ENCODE results near the gene BAG5.

The BAG5 gene

DNA sequence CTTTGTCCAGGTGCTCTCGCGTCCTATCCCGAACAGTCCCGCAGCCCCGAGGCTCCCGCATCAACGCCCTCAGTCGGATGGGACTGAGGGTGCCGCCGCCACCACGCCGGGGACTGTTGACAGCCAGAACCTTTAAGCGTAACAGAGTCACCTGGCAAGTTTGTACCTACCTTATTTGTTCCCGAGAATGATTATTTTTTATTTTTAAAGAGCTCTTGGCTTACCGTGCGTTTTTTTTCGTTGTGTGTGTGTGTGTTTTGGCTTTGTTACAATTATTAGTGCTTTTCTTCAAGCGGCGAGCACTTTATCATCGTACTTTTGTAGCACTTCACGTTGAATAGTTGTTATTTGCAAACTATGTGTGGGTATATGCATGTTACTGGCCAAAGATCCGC lies 766 bp upstream of the BAG5 start:
- DNase-seq: no peak

DNA sequence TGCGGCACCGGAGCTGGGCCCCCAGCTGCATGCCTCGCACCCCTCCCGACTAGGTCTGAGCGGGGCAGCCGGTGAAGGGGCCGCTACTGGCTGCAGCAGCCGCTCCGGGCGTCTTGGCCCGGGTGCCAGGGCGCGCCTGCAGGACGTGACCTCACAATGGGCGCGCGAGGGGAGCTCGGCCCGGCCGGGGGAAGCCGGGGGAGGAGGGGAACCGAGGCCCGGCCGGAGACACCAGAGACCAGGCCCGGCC lies 353 bp downstream of the BAG5 start:
- DNase-seq: no peak

DNA sequence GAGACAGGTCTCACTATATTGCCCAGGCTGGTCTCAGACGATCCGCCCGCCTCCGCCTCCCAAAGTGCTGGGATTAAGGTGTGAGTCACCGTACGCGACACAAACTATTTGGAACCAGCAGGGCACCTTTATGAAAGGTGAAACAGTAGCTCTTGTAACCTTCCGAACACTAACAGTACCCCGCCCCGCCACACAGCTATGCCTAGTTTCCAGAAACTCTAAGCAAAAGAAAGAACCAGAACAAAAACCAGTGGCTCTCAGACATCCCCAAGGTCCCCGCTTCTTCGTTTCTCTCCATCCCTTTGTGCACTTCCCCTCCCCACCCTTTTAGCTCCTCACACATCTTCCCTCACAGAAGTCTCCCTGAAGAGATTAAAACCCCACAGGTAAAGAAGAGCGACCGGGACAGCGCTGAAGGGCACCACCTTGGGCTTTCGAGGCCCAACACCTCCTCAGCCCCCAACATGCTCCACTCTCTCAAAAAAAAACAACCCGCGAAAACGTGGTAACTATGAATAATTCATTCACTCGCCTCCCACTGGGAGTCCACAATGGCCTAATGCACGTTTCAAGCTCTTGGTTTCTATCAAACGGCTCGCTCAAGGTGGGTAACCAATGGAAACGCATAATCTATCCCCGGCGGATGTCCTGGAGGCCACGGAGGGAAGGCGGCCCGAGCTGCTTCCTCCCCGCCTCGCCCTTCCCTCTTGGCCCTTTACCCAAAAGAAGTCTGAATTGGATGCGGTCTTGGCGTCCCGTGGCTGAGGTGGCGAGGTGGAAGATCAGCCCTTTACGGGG lies 877 bp downstream of the BAG5 start:
- DNase-seq: peak; percentile 32

DNA sequence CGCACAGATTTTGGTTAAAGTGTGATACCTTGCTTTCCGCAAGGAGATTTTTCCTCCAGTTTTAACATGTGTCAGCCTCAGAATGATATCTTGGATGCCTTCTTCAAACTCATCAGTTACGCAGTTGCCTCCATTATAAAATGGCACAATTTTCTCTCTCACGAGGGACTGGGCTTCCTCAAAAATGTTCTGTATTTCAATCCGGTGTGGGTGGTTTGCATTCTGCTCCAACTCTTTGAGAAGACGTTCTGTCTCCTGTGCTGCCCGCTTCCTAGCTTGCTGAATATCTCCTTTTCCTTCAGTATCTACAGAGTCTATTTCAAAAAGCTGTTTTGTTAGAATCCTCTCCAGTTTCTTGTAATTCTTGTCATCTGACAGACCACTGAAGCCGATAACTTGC lies 1.8 kb downstream of the BAG5 start:
- DNase-seq: no peak

DNA sequence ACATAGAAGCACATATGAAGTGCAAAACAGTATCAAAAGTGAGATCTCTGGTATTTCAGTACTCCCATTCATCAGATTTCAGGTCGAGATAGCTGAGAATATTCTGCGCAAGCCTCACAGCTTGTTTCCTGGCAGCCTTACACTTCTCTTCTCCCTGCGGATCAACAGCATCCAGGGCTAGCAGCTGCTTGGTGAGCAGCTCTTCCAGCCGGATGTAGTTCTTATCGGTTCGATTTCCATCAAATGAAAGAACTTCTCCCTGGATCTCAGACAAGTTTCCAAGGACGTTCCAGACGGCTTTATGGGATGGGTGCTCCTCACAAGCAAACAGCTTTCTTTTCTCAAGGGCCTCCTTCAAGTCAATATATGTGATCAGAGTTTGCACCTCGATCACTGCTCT lies 2.7 kb downstream of the BAG5 start:
- no peak for DNase-seq

DNA sequence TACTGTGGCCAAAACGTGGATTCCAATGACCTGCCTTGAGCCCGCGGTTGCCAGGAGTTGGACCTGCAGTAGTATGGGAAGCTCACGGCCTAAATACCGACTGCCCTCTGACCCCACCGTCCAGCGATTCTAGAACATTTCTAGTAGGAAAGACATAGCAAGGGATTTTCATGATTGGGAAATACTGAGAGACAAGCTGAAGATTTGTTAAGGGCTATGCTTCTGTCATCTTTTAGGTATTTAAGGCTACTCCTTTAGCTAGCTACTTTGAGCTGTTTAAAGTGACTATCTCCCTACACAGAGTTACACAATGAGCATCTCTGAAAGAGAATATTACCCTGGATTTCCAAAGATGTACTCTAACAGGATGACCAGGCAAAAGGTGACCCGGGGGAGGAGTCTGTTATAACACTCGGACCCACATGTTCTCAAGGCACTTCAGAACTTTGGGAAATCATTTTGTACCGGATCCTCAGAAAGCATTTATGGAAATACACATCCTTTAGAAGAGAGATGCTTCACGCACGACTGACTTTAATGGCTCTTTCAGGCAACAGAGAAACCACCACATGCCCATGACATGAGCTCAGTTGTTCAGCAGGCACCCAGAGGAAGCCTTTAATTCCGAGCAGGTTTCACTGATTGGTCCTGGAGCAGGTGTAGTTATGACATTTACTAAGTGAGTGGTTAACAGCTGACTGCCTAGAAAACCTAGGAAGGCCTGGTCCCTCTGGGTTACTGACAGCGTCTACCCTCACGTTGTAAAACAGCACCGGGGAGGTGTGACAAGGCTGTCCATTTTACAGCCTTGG lies 4.2 kb downstream of the BAG5 start:
- no peak for DNase-seq

DNA sequence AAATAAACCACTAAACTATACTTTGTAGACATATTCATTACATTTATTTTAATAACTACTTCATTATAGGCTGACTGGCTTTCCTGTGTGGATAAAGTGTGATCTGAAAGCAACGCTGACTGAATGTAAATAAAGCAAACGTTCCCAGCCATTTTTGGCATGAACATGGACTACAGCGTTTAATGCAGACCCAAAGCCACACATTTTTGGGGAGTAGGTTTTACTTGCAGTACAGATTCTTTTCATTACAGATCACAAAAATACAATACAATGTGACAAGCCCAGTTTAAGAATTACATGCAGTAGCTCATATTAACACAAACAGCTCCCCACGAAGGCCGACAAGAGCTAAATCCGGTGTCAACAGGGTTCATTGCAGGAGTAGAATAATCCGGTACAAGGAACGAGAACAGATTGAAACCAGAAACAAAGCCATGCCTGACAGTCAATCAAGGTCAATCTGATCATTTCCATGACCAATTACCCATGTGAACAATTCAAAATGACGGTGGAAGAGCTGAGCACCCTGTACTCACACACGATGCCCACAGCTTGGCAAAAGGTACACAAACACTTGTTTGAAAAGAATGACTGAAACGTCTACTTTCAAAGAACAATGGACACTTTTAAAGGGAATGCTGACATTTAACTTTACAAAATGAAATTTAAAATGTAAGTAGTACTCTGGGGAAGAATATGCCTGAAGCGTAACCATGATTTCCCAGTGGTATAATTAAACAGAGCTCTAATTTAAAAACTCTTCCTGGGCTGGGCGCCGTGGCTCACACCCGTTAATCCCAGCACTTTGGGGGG lies 5.3 kb downstream of the BAG5 start:
- DNase-seq: no peak

DNA sequence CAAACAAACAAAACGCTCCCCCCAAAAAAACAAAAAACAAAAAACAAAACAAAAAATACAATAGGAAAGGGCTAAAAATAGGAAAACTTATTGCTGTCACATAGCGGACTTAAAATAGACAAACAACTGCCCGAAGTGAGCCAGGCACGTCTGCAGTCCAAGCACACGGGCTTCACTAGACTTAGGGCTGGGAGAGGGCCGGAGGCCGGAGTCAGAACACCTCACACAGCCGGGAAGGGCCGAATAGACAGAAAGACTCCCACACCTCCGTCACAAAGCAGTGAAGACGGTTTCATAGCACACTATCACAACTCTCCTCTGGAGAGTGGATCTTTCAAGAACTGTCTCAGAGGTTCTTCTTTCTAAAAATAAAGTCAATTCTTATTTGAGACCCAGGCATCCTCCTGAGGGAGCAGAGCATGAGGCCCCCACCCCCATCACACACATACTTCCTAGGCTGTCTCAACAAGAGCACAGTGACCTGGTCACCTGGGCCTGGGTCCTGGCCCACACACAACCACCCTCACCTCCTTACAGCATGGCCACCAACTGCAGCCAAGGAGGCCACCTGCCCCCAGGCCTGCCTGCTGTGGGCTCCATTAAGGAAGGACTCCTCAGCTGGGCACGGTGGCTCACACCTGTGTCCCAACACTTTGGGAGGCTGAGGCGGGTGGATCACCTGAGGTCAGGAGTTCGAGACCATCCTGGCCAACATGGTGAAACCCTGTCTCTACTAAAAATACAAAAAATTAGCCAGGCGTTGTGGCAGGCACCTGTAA lies 6.7 kb downstream of the BAG5 start:
- DNase-seq: no peak

DNA sequence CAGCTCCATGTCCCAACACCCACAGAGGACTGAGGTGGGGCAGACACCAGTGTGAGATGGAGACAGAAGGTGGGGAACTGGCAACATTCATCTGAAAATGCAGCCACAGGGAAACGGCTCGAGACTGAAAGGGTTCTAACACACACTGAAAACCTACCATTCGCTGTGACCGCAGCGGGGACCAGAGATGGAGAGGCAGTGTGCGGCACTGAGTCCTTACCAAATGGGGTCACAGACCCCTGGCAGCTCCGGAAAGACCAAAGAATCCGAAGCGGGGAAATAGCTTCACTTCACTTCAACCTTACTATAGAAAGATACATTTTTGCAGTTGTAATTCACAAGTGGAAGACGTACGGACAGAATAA lies 9.6 kb downstream of the BAG5 start:
- DNase-seq: no peak

DNA sequence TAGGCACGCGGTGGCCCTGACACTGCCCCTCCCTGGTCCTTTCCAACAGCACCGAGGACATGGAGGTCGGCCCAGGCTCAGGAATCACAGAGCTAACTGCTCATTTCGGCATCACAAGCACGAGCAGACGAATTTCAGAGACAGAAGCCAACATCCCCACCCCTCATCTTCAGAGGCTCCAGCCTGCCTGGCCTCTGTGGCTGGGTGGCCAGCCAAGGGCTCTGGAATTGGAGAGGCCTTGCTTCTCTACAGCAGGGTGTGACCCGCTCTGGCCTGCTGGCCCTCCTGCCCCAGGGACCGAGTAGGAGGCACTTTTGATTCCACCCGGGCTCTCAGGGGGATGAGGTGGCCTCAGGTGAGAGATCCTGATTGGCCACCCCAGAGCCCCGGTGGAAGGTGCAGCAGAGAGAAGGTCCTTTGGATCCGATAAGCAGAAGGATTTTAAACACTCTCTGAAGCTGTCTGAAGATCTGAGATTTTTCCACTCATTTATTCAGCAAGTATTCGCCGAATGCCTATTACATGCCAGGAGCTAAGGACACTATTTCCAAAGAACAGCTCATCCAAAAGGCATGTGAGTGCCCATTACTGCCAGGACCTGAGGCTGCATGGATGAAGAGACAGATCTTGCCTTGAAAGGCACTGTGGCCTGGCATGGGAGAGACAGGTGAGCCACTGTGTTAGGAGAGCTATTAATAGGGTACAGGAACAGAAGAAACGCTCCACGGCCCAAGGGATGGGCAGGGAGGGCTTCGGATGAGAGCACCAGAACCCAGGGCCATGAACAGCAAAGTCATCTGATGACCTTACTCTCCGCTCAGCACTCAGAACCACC lies 10.2 kb downstream of the BAG5 start:
- no peak for DNase-seq

DNA sequence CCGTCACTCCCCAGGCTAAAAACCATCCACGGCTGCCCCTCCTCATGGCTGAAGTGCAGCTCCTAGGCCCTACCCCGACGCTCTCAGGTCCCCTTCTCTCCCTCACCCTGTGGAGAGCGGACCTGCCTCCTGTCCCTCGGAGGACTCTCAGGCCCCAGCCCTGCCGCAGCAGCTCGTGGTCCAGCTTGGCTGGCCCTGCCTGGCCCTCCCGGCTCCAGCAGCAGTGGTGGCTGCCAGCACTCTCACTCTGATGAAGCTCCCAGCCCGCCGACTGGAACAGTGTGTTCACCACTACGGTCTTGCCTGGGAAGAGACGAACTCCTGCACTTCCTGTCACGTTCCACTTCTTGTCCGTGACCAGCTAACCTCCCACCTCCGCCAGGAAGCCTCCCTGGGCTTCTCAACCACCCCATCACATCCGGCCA lies 11.1 kb downstream of the BAG5 start:
- DNase-seq: no peak

DNA sequence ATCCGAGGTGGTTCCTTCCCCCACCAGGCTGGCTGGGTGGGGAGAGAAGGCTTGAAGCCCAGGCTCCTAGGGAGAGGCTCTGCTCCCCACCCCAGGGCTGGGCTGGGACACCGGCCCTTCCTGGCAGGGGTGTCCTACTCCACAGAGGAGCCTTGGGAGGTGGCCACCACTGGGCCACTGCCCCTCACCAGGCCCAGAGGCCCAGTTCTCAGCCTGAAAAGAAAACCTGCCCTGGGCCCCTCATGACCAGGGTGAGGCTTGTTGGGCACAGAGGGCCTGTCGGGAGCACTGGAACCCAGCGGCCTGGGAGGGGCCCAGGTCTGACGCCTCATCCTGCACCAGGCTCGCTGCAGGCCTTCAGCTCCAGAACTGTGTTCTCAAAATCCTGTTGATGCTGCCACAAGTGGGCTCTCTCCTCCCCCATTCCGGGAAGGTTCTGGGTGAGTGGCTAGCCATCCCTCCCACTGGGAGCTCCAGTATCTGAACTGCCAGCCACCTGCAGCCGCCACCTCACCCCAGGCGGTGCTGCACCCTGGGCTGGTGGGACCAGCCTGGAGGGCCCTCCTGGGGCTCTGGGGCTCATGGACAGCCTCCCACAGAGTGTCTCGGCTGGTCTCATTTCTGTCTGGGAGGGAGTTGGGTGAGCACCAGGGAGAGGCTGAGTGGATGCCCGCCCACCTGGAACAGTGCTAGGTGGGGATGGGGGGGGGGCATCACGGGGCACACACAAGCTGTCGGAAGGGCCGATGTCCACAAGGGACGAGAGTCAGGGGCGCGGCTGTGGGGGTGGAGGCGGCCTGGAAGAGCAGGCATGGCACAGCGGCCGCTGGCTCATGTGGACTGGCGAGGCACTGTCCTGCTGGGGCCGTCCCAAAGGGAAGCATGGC lies 11.8 kb downstream of the BAG5 start:
- DNase-seq: no peak

DNA sequence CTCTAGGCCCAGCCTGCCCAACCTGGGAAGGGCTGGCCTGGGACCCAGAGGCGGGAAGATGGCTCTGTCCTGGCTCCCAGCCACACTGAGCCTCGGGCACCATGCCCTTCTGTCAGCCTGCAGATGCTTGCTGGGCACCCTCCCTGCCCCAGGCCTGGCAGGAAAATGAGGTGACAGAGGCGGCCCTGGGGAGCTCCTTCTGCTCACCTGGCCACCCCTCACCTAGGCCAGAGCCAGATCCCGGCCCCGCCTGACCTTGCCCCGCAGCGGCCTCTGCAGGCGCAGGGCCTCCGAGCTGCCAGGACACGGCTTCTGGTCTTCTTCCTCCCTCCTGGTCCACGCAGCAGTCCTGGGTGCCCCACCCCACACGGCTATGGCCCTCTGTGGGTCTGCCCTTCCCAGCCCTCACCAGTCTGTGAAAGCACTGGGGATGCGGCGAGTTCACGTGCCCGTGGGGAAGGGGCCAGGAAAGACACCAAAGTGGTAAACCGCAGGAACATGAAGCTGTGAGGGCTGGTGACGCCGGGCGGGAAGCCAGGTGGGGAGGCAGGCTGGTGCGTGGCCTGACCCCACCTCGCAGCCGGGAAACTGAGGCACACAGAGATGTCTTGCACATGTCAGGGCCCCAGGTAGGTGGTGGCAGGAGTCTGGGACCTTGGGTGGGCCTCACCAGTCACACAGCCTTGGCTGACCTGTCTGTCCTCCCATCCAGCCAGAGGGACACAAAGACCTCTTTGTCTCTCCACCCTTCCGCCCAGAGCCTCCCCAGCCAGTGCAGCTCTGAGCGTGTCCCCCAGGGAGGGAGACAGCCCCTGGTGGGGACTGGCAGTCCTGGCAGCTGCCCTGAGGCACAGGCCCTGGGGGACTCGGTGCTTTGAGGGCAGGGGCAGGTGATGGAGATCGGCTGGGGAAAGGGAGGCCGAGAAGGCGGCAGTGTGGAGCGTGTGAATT lies 12.8 kb downstream of the BAG5 start:
- DNase-seq: no peak

DNA sequence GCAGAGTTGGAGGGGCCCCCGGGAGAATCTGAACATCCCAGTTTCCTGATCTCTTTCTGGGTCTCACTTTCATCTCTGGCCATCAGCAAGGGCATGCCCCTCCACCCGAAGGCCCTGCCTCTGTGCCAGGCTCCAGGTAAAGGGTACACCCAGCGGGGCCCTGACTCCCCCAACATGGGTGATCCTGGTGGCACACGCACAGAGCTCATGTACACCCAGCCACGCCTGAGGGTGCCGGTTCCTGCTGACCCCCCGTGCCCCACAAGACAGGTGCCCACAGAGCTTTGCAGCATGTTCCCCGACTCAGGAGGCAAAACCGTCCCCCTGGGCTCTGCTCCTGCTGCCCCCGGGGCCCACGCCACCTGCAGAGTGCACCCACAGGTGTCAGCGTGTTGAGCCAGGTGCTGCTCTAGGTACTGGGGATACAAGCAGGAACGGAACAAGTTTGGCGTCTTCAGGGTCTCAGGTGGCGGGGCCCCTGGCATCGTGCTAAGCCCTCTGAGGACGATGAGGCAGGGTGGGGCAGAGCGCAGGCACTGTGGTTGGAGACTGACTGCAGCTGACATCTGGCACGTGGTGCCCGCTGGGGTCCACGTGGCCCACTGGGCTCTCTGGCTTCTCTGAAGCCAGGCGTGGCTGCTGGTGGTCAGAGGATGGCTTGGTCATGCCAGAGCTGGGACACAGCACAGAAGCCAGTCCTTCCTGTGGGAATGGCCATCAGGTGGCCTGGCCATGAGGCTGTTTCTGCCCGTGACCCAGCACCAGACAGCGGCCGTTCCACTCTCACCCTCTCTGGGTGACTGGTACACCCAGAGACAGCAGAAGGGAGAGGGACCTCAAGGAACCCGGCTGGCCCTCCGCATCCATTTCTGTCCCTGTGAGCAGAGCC lies 13.8 kb downstream of the BAG5 start:
- DNase-seq: no peak

DNA sequence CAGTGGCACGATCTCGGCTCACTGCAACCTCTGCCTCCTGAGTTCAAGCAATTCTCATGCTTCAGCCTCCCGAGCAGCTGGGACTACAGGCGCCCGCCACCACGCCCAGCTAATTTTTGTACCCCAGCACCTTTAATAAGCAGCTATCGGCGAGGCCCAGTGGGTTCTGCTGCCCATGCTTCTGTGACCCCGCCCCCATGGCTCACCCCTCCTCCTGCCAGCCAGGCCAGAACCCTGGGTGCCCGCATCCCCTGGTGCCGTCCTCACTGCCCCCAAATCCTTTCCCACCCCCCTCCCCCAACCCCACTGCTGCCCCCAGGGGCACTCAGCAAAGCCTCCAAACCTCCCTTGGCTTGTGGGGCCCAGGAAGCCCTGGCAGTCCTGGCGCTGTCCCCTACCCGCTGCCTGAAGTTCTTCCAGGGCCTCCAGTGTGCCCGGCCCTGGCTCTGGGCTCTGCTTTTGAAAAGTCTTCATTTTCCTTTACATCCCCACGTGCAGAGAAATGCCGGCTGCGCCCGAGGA lies 14.5 kb downstream of the BAG5 start:
- no peak for DNase-seq

DNA sequence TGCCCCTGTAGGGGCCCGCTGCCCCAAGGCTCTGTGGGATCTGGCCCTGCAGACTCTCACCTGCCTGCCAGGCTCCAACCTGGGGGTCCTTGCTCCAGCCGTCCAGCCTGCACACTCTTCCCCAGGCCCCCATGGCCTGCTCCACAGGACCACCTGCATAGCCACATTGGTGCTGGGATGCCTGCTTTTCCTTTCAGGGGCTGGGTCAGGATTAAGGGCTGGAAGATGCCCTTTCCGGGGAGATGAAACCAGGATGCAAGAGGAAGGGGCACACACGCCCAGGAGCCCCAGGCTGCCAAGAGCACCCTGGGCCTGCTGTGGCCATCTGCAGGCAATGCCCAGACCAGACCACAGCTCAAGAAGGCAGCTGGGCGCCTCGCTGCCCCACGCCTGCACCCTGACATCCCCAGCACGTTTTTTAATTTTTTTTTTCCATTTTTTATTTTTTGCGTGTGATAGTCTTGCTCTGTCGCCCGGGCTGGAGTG lies 15.0 kb downstream of the BAG5 start:
- no peak for DNase-seq

DNA sequence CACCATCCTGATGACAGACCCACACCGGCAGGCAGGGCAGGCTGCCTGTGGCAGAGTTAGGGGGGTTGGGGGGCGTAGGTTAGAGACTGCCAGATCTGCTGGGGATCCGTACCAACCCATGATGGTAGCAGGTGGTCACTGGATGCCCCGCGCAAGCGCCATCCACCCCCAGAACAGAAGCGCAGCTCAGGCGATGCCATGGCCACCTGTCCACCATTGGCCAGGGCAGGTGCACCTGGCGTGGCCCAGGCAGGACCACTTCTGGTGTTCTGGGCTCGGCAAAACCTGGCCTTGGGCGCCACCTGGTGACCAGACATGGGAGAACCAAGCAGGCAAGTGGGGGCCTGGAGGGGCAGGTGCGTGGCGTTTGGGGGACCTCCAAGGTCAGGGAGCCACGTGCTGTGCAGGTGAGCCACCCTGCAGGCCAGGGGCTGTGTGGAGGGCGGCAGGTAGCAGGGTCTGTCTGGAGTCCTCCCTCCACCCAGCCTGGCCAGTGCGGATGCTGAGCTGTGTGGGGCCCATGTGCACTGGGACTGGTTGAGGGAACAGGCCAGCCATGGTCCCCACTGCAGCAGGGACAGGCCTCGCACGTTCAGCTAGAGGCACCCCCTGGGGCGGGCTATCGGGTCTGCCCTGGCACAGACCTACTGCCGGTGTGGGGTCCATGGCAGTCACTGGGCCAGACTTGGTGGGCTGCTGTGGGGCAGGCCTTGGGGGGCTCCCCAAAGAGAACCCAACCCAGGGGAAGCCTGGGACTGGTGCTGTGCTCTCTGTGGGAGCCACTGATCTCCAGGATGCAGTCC lies 15.6 kb downstream of the BAG5 start:
- DNase-seq: peak; percentile 79

All from stimulated activated CD4-positive, alpha-beta T cell treated with anti-CD3 and anti-CD28 coated beads, Interleukin-4, amount 100 ng/mL, for 1 hour (primary cell).